GM12892 (cell line): ENCODE measurements around the gene GNB1.

Experiments
- POLR2A ChIP-seq: IDR thresholded peaks from 2 replicates; pipeline ENCODE4 v1.6.1; 2011; ENCODE audit warnings: low read depth, low read length, control low read depth
- POLR2AphosphoS5 ChIP-seq: IDR thresholded peaks from 2 replicates; pipeline ENCODE4 v1.6.1; 2011; ENCODE audit warnings: low read depth, low read length, control low read depth
- TAF1 ChIP-seq: IDR thresholded peaks from 2 replicates; pipeline ENCODE4 v1.6.1; 2011; ENCODE audit warnings: low read depth, mild to moderate bottlenecking, control low read depth, low read length, borderline replicate concordance

- TF ChIP-seq TAF1, result no peak
- TF ChIP-seq POLR2A, result no peak
- TF ChIP-seq POLR2AphosphoS5, result no peak
These were observed 57.4 kb downstream of the GNB1 start for GRCh38 chr1:1833456-1833855.
